Fibroblast of the conjunctiva (primary cell): ENCODE measurements around the gene SGK1.
A peak's percentile ranks its signal among the peaks of the same experiment; 100 is the strongest.

ENCODE experiments used
- DNase-seq: peaks from one replicate; pipeline ENCODE4 v3.0.0-alpha.2; 2010; ENCODE audit warnings: low read depth

SGK1 gene

GRCh38 chr6:134317471-134318131 lies at the start of gene SGK1:
TSS of gene SGK1 (minus strand) at chr6:134318112. CDS start at chr6:134317460, 652 bp downstream.
- no peak for DNase-seq

- no peak for DNase-seq
These were observed 45.6 kb upstream of the SGK1 start for GRCh38 chr6:134363323-134364039.

DNA sequence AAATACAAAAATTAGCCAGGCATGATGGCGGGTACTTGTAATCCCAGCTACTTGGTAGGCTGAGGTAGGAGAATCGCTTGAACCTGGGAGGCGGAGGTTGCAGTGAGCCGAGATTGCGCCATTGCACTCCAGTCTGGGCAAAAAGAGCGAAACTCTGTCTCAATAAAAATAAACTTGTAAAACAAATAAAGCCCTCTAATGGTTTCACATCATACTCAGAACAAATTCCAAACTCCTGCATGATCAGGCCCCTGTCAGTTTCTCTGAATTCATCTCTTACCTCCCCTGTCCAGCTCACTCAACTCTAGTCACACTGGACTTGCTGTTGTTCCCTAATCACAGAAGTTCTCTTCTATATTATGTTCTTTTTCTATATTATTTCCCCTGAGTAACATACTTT lies 43.1 kb upstream of the SGK1 start:
- no peak for DNase-seq

GRCh38 chr6:134359302-134359701 lies 41.4 kb upstream of the SGK1 start:
- no peak for DNase-seq

DNA sequence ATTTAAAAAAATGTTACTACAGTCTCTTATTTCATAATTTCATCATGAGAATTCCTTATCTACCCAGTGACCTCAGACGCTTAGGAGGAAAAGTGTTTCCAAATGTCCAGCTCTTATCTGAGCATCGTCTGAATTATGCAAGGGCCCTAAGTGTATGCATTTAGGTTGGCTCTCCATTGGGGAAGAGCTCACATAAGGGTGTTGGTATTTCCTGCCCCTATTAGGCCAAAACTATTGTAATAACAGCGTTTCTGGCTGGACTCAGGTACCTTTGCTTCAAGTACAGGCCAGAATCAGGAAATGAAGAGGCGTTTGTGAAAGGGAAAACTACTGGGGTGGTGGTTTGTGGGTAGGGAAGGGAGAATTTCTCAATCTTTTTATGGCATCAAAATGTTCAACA lies 40.4 kb upstream of the SGK1 start:
- DNase-seq, result no peak

DNA sequence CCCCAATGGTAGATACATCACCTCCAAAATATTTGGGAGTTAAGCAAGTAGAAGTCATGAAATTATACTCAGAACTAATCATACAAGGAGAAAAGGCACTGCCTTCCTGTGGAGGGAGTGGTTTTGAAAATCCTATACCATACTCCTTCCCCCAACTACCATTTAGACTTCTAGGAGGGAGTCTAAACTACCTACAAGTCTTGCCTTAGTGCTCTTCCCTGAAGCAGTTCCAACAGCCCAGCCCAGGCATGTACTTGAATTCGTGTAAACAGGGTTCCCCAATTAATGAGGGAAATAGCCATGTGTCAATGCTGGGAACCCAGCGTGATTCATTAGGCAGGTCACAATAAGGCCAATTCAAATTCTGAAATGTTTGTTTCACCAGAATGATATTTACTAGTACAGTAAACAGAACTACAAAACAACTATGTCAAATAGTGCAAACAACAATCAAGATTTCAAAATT lies 39.1 kb upstream of the SGK1 start:
- no peak for DNase-seq

GRCh38 chr6:134356405-134356804 lies 38.5 kb upstream of the SGK1 start:
- DNase-seq, result no peak

- DNase-seq, result no peak
These were observed 35.0 kb upstream of the SGK1 start for GRCh38 chr6:134352786-134353480.

DNA sequence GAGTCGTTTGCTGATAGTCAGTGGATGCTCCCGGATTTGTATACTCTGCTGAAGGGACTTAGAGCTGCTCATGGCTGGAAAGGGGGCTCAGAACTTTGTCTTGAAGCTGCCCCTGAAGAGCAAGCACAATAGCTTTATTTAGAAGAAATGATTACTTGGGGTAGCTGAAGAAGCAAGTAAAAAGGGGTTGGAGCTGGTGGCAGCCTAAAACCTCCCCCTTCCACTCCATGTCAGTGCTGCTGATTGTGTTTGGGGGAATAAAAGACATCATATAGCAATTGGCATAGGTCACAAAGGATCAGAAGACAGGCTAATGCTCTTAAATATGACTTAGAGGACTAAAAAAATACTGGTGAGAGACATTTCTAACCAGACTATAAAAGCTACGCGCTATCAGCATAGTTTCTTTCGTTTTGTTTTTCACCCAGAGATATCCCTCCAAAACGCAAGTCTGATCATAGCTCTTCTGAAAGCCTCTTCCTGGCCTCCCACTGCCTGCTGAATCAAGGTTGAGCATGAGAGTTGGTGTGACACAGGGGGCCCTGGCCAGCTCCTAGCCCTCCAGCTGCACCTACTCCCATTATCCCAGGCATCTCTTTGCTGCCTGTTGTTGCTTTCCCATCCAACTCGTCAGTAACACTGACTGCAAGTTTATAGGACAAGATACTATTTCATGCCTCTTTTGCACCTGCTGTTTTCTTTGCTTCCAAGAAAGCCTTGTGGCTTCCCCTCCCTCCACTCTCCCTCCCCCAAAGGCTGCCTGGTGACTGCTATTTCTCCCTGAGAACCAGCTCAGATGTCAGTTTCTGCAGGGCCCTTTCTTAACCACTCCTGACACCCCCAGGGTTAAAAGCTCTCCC lies 33.9 kb upstream of the SGK1 start:
- no peak for DNase-seq

GRCh38 chr6:134347885-134348805 lies 30.2 kb upstream of the SGK1 start:
- peak; percentile 86 for DNase-seq

- DNase-seq, result no peak
These were observed 29.1 kb upstream of the SGK1 start for GRCh38 chr6:134346932-134347545.

DNA sequence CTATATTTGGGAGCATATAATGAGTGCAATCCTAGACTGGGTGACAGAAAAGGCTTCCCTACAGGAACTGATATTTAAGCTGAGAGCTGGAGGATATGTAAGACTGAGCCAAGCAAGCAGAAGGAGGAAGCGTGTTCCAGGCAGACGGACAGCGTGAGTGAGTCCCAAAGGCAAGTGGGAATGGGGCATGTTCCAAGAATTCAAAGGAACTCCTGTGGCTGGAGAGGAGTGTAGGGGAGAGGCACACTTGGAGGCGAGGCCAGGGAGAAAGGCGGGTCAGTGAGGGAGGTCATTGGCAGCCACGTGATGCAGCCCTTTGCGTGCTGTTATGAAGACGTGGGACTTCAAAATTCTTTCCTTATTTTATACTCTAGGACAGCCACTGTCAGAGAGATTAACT lies 27.9 kb upstream of the SGK1 start:
- DNase-seq, result no peak

GRCh38 chr6:134343066-134343465 lies 25.2 kb upstream of the SGK1 start:
- no peak for DNase-seq

GRCh38 chr6:134341999-134342567 lies 24.2 kb upstream of the SGK1 start:
- no peak for DNase-seq

GRCh38 chr6:134340179-134340975 lies 22.5 kb upstream of the SGK1 start:
- DNase-seq, result no peak

DNA sequence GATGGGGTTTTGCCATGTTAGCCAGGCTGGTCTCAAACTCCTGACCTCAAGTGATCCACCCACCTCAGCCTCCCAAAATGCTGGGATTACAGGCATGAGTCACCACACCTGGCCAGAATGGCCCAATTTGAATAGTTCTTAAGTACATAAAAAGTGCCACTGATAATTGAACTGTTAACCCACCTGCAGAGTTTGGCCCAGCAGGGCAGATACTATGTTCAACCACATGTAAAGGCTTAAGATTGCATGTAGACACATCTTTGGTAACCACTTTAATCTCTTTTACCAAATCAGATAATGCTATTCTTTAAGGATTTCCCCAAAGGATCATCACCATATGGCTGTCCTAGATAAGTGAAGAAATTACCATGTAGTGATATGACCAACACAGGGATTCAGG lies 21.3 kb upstream of the SGK1 start:
- DNase-seq, result no peak

- no peak for DNase-seq
These were observed 13.3 kb upstream of the SGK1 start for GRCh38 chr6:134331256-134331655.

DNA sequence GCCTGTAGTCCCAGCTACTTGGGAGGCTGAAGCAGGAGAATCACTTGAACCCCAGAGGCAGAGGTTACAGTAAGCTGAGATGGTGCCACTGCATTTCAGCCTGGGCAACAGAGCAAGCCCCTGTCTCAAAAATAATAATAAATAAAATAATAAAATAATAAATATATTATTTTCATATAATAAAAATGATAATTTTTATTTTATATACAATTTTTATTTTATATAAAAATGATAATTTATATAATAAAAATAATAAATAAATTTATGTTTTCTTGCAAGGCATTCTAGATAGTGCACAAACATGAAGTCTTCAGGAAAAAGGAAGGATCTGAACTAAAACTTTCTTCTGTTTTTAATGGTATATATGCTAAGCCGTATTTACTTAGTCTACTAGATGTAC lies 12.6 kb upstream of the SGK1 start:
- DNase-seq, result no peak

- no peak for DNase-seq
These were observed 10.9 kb upstream of the SGK1 start for GRCh38 chr6:134328792-134329191.
